ENCODE data around the gene IL2RA.

IL2RA gene

DNA sequence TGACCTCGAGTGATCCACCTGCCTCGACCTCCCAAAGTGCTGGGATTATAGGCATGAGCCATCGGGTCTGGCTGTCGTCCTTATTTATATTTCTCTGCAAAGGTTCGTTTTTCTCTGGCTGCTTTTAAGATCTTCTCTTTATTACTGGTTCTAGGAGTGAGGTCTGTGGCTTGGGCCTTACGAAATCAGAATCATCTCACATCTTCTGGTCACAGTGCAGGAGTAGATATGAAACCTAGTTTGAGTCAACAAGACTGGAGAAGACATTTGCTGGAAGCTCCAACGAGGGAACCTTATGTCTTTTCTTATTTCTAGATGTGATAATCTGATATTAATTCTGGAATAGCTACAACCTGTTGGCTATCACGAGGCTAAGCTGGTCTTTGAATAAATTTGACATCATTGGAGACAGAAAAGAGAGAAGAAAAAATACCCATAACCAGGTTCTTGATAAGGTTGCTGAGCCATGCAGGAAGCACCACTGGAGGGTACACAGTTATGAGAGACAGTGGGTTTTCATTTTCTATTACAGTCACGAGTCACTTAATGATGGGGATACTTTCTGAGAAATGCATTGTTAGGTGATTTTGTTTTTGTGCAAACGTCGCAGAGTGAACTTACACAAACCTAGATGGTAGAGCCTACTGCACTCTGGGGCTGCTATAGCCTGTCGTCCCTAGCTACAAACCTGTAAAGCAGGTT is 59.2 kb downstream of the IL2RA start:
- TF ChIP-seq, protein P1, sequence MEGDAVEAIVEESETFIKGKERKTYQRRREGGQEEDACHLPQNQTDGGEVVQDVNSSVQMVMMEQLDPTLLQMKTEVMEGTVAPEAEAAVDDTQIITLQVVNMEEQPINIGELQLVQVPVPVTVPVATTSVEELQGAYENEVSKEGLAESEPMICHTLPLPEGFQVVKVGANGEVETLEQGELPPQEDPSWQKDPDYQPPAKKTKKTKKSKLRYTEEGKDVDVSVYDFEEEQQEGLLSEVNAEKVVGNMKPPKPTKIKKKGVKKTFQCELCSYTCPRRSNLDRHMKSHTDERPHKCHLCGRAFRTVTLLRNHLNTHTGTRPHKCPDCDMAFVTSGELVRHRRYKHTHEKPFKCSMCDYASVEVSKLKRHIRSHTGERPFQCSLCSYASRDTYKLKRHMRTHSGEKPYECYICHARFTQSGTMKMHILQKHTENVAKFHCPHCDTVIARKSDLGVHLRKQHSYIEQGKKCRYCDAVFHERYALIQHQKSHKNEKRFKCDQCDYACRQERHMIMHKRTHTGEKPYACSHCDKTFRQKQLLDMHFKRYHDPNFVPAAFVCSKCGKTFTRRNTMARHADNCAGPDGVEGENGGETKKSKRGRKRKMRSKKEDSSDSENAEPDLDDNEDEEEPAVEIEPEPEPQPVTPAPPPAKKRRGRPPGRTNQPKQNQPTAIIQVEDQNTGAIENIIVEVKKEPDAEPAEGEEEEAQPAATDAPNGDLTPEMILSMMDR (IDR thresholded peaks at IDR 0.05; ENCODE audit: control extremely low read depth, extremely low read depth, low read depth, missing control alignments): no peak
- ChIA-PET POLR2A (no interaction called here), CTCF (interaction anchor here (1.0 kb wide), 1 partner anchor 84 kb away, joined by 3 read pairs; no protein-coding TSS in a partner anchor)
- no peak for DNase-seq (ENCODE audit: extremely low spot score)

DNA sequence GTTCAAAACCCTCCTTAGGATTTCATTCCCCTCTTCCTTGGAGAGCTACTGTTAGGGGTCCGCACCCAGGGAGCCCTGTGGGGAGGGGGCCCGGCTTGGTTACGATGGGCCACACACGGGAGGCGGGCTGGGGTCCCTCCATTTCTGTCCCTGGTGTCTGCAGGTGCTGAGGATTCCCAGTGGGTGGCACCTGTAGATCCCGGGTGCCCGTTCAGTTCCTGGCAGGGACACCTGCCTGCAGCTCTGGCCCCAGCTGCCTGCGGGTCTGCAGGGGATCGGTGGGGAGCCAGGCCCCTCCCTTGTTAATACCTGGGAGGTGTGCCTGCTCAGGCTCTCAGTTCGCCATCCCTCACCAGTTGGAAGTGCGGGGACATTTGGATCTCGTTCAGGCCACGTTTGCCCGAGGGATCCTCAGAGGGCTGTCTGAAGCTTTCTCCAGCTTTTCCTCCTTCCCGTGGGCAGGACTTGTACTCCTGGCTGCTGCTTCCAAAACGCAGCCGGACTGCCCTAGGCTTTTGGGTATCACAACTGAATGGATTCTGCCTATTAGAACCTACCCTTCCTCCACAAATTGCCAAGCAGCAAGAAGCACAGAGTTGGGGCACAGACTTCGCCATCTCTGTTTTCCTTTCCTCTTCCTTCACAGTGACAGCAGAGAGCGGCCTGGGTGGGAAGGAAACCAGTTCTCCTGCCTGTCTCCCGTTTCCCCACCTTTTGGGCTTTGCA is 62.6 kb downstream of the IL2RA start:
- TF ChIP-seq, protein P1 (IDR thresholded peaks at IDR 0.05; ENCODE audit: control extremely low read depth, extremely low read depth, low read depth, missing control alignments): no peak
- POLR2A ChIA-PET: no interaction called here
- CTCF ChIA-PET: no interaction called here

DNA sequence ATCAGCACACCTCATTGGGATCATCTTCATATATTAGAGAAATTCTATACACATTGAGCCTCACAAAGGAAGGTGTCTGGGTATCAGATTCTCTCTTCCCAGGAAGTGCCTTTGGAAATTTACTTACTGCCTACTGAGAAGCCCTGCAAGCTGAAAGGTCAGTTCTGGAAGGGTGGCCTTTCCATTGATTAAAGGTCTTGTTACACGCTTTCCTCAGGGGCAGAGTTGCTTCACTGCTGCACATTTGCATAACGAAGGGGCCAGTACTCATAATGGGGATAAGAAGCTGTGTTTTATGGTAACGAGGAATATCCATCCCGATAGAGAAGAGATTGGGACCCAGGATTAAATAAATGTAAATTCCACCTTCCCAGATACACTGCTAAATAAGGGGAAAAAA is 65.5 kb downstream of the IL2RA start:
- no peak for DNase-seq (ENCODE audit: extremely low spot score)
- ChIA-PET CTCF (interaction anchor here (0.8 to 2.2 kb wide), 2 partner anchors 17 to 89 kb away, joined by 4 to 8 read pairs; no protein-coding TSS in a partner anchor), POLR2A (no interaction called here)
- TF ChIP-seq, protein P1 (IDR thresholded peaks at IDR 0.05; ENCODE audit: control extremely low read depth, extremely low read depth, low read depth, missing control alignments): no peak

More for the DNA sequence above, 62.6 kb downstream of the IL2RA start:
- DNase-seq (ENCODE audit: extremely low spot score): no peak

DNA sequence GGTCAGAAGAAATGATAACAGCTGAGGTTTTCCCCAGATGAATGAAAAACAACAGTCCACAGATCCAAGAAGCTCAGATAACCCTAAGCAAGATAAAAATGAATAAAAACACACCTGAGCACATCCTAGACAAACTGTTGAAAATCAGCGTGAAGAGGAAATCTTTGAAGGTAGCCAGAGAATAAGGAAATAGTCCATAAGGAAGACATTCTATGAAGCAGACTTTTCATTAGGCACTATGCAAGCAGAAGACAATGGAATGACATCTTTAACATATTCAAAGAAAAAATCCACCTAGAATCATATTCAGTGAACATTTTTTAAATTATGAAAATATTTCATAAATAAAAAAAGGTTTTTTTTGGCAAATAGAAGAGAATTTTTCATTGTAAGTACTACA is 69.8 kb downstream of the IL2RA start:
- CTCF ChIA-PET: interaction anchor here (1.2 to 2.0 kb wide), 2 partner anchors 16 to 94 kb away, joined by 3 to 6 read pairs; no protein-coding TSS in a partner anchor

DNA sequence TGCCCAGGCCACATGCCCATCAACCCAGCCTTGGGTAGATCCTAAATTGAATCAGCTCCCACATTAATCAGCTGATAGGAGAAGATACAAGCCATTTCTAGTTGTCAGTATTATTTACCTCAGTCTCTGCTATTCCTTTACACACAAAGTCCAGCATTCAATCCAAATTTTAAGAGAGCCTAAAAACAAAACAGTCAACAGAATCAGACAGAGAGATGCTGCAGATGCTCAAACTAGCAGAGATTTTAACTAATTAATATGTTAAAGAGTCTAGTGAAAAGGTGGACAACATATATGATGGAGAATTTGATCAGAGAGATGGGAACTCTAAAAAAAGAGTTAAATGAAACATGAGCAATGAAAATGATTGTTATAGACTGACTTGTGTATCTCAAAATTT is 70.5 kb downstream of the IL2RA start:
- ChIA-PET CTCF (interaction anchor here (0.8 to 1.2 kb wide), 2 partner anchors 53 to 94 kb away, joined by 3 read pairs; no protein-coding TSS in a partner anchor), POLR2A (no interaction called here)
- TF ChIP-seq, protein P1 (IDR thresholded peaks at IDR 0.05; ENCODE audit: control extremely low read depth, extremely low read depth, low read depth, missing control alignments): no peak

More for the DNA sequence above, 69.8 kb downstream of the IL2RA start:
- POLR2A ChIA-PET: no interaction called here
- TF ChIP-seq, protein P1 (IDR thresholded peaks at IDR 0.05; ENCODE audit: control extremely low read depth, extremely low read depth, low read depth, missing control alignments): no peak
- DNase-seq (ENCODE audit: extremely low spot score): no peak

DNA sequence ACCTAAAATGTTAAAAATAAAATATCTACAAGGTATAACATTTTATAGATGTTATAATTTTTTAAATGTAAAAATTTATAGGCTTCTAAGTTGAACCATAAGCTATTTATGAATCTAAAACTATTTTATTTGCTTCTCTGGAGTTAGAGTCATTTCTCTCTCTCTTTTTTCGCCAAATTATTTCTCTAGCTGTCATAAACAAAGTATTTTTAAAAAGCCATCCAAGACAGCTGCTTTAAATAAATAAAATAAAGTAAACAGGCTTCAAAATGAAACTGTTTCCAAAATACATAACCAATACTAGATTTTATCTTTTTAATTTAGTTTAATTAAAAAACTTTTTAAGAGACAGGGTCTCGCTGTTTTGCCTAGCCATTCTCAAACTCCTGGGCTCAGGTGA is 72.4 kb downstream of the IL2RA start:
- ChIA-PET POLR2A (no interaction called here), CTCF (interaction anchor here (0.9 kb wide), 1 partner anchor 24 kb away, joined by 3 read pairs; no protein-coding TSS in a partner anchor)
- TF ChIP-seq, protein P1 (IDR thresholded peaks at IDR 0.05; ENCODE audit: control extremely low read depth, extremely low read depth, low read depth, missing control alignments): no peak
- no peak for DNase-seq (ENCODE audit: extremely low spot score)

More for the DNA sequence above, 70.5 kb downstream of the IL2RA start:
- DNase-seq (ENCODE audit: extremely low spot score): no peak
